ENCODE data around the gene EIF2B4. TPM values are rescaled to one million over a fixed set of nuclear protein-coding genes. Genes with fewer than 3 reads are reported as not detected.
A peak's percentile ranks its signal among the peaks of the same experiment; 100 is the strongest.

EIF2B4 gene
- polyA plus RNA-seq, 2 of the 4 experiments (the other 2 are of a cell fraction) = 62.8 to 73.5 TPM

GRCh38 chr2:27409321-27410073, 39.4 kb upstream of the EIF2B4 start, which contains the start of gene PPM1G:
TSS of gene PPM1G (minus strand) at chr2:27409591. CDS start at chr2:27409422, 169 bp downstream.
- no peak for FAIRE-seq
- TF ChIP-seq MYC (IDR thresholded peaks at IDR 0.05; ENCODE audit: borderline replicate concordance, low read length) = peak; percentile 77; the same call in 1 of the 2 replicates
- TF ChIP-seq TP53 (CRISPR knock-in tag; IDR thresholded peaks at IDR 0.05) = peak; percentile 40; the same call in 1 of the 2 replicates
- no peak for TF ChIP-seq ELK1 (IDR thresholded peaks at IDR 0.05; ENCODE audit: low read depth, low read length)
- TF ChIP-seq BCL3 (IDR thresholded peaks at IDR 0.05) = peak; percentile 98
- TF ChIP-seq ZC3H11A (IDR thresholded peaks at IDR 0.05) = no peak
- TF ChIP-seq CBX2 (IDR thresholded peaks at IDR 0.05; ENCODE audit: borderline replicate concordance, low read depth) = no peak
- TF ChIP-seq RNF2 (IDR thresholded peaks at IDR 0.05; ENCODE audit: borderline replicate concordance, low read depth) = peak; percentile 94; the same call in 1 of the 2 replicates
- peak; percentile 94 for TF ChIP-seq CHD2 (IDR thresholded peaks at IDR 0.05; ENCODE audit: low read length, partially characterized antibody)
- TF ChIP-seq NR3C1 (IDR thresholded peaks at IDR 0.05) = no peak
- peak; percentile 54 for TF ChIP-seq USF2 (IDR thresholded peaks at IDR 0.05)
- no peak for TF ChIP-seq KDM5A (IDR thresholded peaks at IDR 0.05)
- TF ChIP-seq JUN (IDR thresholded peaks at IDR 0.05) = peak; percentile 96 to 97
- TF ChIP-seq NPAS2 (CRISPR knock-in tag; IDR thresholded peaks at IDR 0.05; ENCODE audit: borderline replicate concordance) = no peak
- TF ChIP-seq SREBF2 (IDR thresholded peaks at IDR 0.05) = no peak
- no peak for TF ChIP-seq ZSCAN20 (CRISPR knock-in tag; IDR thresholded peaks at IDR 0.05)
- TF ChIP-seq NFE2L2 (conservative IDR thresholded peaks at IDR 0.05; ENCODE audit: low read length) = no peak
- TF ChIP-seq RFX5 (IDR thresholded peaks at IDR 0.05) = no peak; the same call in none of the 2 replicates
- TF ChIP-seq E2F6 (IDR thresholded peaks at IDR 0.05; ENCODE audit: borderline replicate concordance, low read depth) = peak; percentile 88
- TF ChIP-seq SMC3 (IDR thresholded peaks at IDR 0.05) = no peak
- no peak for TF ChIP-seq POLR2AphosphoS2 (conservative IDR thresholded peaks at IDR 0.05; ENCODE audit: low read length)
- TF ChIP-seq MAFK (IDR thresholded peaks at IDR 0.05; ENCODE audit: partially characterized antibody) = no peak
- no peak for TF ChIP-seq MAZ (IDR thresholded peaks at IDR 0.05; ENCODE audit: borderline replicate concordance, low read depth, low read length)
- 0 out of 2 replicates have a peak, but pooled peaks have one; percentile 43 for TF ChIP-seq HOXB5 (CRISPR knock-in tag; IDR thresholded peaks at IDR 0.05)
- TF ChIP-seq REST (IDR thresholded peaks at IDR 0.05) = peak; percentile 93
- no peak for TF ChIP-seq RAD21 (conservative IDR thresholded peaks at IDR 0.05 in 1 of 2, IDR thresholded peaks at IDR 0.05 in 1 of 2)
- TF ChIP-seq CBX8 (IDR thresholded peaks at IDR 0.05) = no peak
- TF ChIP-seq JUNB (IDR thresholded peaks at IDR 0.05) = no peak
- peak; percentile 94 for TF ChIP-seq POLR2A (IDR thresholded peaks at IDR 0.05; ENCODE audit: low read length)
- no peak for TF ChIP-seq HOXA7 (CRISPR knock-in tag; IDR thresholded peaks at IDR 0.05)
- peak; percentile 71 for TF ChIP-seq EHF (CRISPR knock-in tag; IDR thresholded peaks at IDR 0.05)
- TF ChIP-seq EHMT2 (IDR thresholded peaks at IDR 0.05; ENCODE audit: low read depth) = no peak
- no peak for TF ChIP-seq BHLHE40 (IDR thresholded peaks at IDR 0.05; ENCODE audit: low read depth, low read length)
- no peak for TF ChIP-seq CEBPB (IDR thresholded peaks at IDR 0.05)
- TF ChIP-seq TFCP2L1 (CRISPR knock-in tag; IDR thresholded peaks at IDR 0.05) = 0 out of 2 replicates have a peak, but pooled peaks have one; percentile 41
- TF ChIP-seq KDM1A (IDR thresholded peaks at IDR 0.05; ENCODE audit: low read depth) = no peak

More at GRCh38 chr2:27409321-27410073, 39.4 kb upstream of the EIF2B4 start, which contains the start of gene PPM1G:
- Histone ChIP-seq H3K9me3 (no peaks in the 10 kb centered on the region), H3K4me1 (peaks cover 30% of the 10 kb centered on the region; the same call in 2 of the 3 replicates), H3K27ac (peak within 1 kb of the TSS; percentile 90 to 92), H3K4me3 (peak within 1 kb of the TSS; percentile 87), H3K4me2 (peak within 1 kb of the TSS; percentile 89)
- ChIA-PET POLR2A (interaction anchor here (0.6 to 3.1 kb wide), 14 partner anchors 9 to 982 kb away, joined by 3 to 78 read pairs (median 4); partner anchors contain the start of genes CCDC121, EIF2B4, GPN1 and NRBP1), CTCF (interaction anchor here (0.7 to 5.3 kb wide), 14 partner anchors 9 to 280 kb away, joined by 3 to 72 read pairs (median 4); partner anchors contain the start of genes NRBP1, SLC4A1AP and SUPT7L)
- WGBS (ENCODE audit: missing lambda C conversion rate) = 1% methylated on average over 39 of the region's 82 CpGs
- ATAC-seq (peak; percentile 97), DNase-seq (ENCODE audit: low read depth in 1 of 2, low spot score in 1 of 2) (peak; percentile 87 to 97)

All from A549 (cell line).